NCI-H526 (cell line): ENCODE data around the gene PRKCZ.
A peak's percentile ranks its signal among the peaks of the same experiment; 100 is the strongest.

Source experiments
- DNase-seq, 2 experiments: peaks; one replicate each; lab custom pipeline; 2025; lab: John Stamatoyannopoulos, UW

PRKCZ gene

GRCh38 chr1:2229911-2230731, 179.9 kb downstream of the PRKCZ start:
- peak in 1 of 2 experiments; percentile 42 for DNase-seq

- DNase-seq, result peak in 1 of 2 experiments; percentile 46
Observed at GRCh38 chr1:2230781-2231531, 180.7 kb downstream of the PRKCZ start.

GRCh38 chr1:2231532-2232254, 181.5 kb downstream of the PRKCZ start:
- peak; percentile 27 to 77 for DNase-seq

GRCh38 chr1:2232255-2232915, 182.2 kb downstream of the PRKCZ start:
- DNase-seq, result no peak

GRCh38 chr1:2232916-2233438, 182.8 kb downstream of the PRKCZ start:
- DNase-seq, result no peak

GRCh38 chr1:2233468-2233867, 183.3 kb downstream of the PRKCZ start:
- DNase-seq, result no peak

- DNase-seq, result no peak
Observed at GRCh38 chr1:2233997-2234761, 184.0 kb downstream of the PRKCZ start.

GRCh38 chr1:2234762-2235113, 184.5 kb downstream of the PRKCZ start:
- no peak for DNase-seq
